KOPT-K1 (cell line): ENCODE data around the gene ZBTB43.
A peak's percentile ranks its signal among the peaks of the same experiment; 100 is the strongest.
"Not testable (repeated sequence)": the region's sequence is repeated elsewhere in the genome, so short reads cannot be mapped to it uniquely, and the experiment has no call there.

Experiments
- H3K27ac ChIP-seq: fragments of 200-600 bp; sonication (generic); 2 replicates; pipeline ENCODE4 v1.5.1; 2016; ENCODE audit warnings: antibody characterized with exemption, mild to moderate bottlenecking, low read depth, low read length; ENCODE audit not compliant: poor library complexity, severe bottlenecking
- H3K36me3 ChIP-seq: fragments of 200-600 bp; sonication (generic); 2 replicates; pipeline ENCODE4 v1.5.1; 2017; ENCODE audit warnings: antibody characterized with exemption, mild to moderate bottlenecking, low read length, moderate library complexity; ENCODE audit not compliant: insufficient read depth
- H3K9me3 ChIP-seq: fragments of 200-600 bp; sonication (generic); 2 replicates; pipeline ENCODE4 v1.5.1; 2017; ENCODE audit warnings: antibody characterized with exemption, low read length, mild to moderate bottlenecking; ENCODE audit not compliant: insufficient read depth, poor library complexity, severe bottlenecking

ZBTB43 gene

GRCh38 chr9:126804696-126805553 is at the start of gene ZBTB43:
Gene ZBTB43, plus strand, starts transcription at chr9:126805040. Its CDS starts 27,470 bp downstream, at chr9:126832510.
- Histone ChIP-seq H3K27ac (peak within 1 kb of the TSS; percentile 74), H3K36me3 (peaks cover 11% of the 10 kb centered on the region), H3K9me3 (no peaks in the 10 kb centered on the region)

- Histone ChIP-seq H3K36me3 (no peaks in the 10 kb centered on the region), H3K9me3 (no peaks in the 10 kb centered on the region), H3K27ac (no peak overlapping the region)
Measured at GRCh38 chr9:126755317-126755875, 49.4 kb upstream of the ZBTB43 start.

- Histone ChIP-seq H3K9me3 (no peaks in the 10 kb centered on the region), H3K27ac (no peak overlapping the region), H3K36me3 (no peaks in the 10 kb centered on the region)
Measured at GRCh38 chr9:126756238-126756637, 48.6 kb upstream of the ZBTB43 start.

GRCh38 chr9:126756876-126757415 is 47.9 kb upstream of the ZBTB43 start:
- no peaks in the 10 kb centered on the region for H3K9me3 ChIP-seq
- H3K27ac ChIP-seq: no peak overlapping the region
- no peaks in the 10 kb centered on the region for H3K36me3 ChIP-seq

- Histone ChIP-seq H3K36me3 (no peaks in the 10 kb centered on the region), H3K9me3 (no peaks in the 10 kb centered on the region), H3K27ac (no peak overlapping the region)
Measured at GRCh38 chr9:126758916-126759585, 45.8 kb upstream of the ZBTB43 start.

- Histone ChIP-seq H3K9me3 (no peaks in the 10 kb centered on the region), H3K27ac (no peak overlapping the region), H3K36me3 (no peaks in the 10 kb centered on the region)
Measured at GRCh38 chr9:126761274-126761673, 43.6 kb upstream of the ZBTB43 start.

- no peaks in the 10 kb centered on the region for H3K36me3 ChIP-seq
- no peak overlapping the region for H3K27ac ChIP-seq
- no peaks in the 10 kb centered on the region for H3K9me3 ChIP-seq
Measured at GRCh38 chr9:126763130-126763764, 41.6 kb upstream of the ZBTB43 start.

- Histone ChIP-seq H3K27ac (no peak overlapping the region), H3K9me3 (no peaks in the 10 kb centered on the region)
Measured at GRCh38 chr9:126773004-126773607, 31.7 kb upstream of the ZBTB43 start.

GRCh38 chr9:126775926-126776325 is 28.9 kb upstream of the ZBTB43 start:
- Histone ChIP-seq H3K27ac (no peak overlapping the region), H3K9me3 (no peaks in the 10 kb centered on the region), H3K36me3 (no peaks in the 10 kb centered on the region)

More at GRCh38 chr9:126773004-126773607, 31.7 kb upstream of the ZBTB43 start:
- no peaks in the 10 kb centered on the region for H3K36me3 ChIP-seq

GRCh38 chr9:126777733-126778132 is 27.1 kb upstream of the ZBTB43 start:
- no peak overlapping the region for H3K27ac ChIP-seq
- H3K9me3 ChIP-seq: no peaks in the 10 kb centered on the region
- no peaks in the 10 kb centered on the region for H3K36me3 ChIP-seq

GRCh38 chr9:126778141-126778540 is 26.7 kb upstream of the ZBTB43 start:
- no peaks in the 10 kb centered on the region for H3K36me3 ChIP-seq
- H3K27ac ChIP-seq: no peak overlapping the region
- no peaks in the 10 kb centered on the region for H3K9me3 ChIP-seq

GRCh38 chr9:126778696-126779095 is 26.1 kb upstream of the ZBTB43 start:
- not testable (repeated sequence) for H3K36me3 ChIP-seq, H3K9me3 ChIP-seq, H3K27ac ChIP-seq

- Histone ChIP-seq H3K27ac (no peak overlapping the region), H3K36me3 (no peaks in the 10 kb centered on the region)
Measured at GRCh38 chr9:126781186-126782052, 23.4 kb upstream of the ZBTB43 start.

GRCh38 chr9:126782053-126782388 is 22.8 kb upstream of the ZBTB43 start:
- Histone ChIP-seq H3K9me3 (no peaks in the 10 kb centered on the region), H3K27ac (no peak overlapping the region), H3K36me3 (no peaks in the 10 kb centered on the region)

More at GRCh38 chr9:126781186-126782052, 23.4 kb upstream of the ZBTB43 start:
- no peaks in the 10 kb centered on the region for H3K9me3 ChIP-seq
